GM18868 (cell line): Measurements from ENCODE around the gene PTPN4.
"Not testable (repeated sequence)": the region's sequence is repeated elsewhere in the genome, so short reads cannot be mapped to it uniquely, and the experiment has no call there.

Experiments used
- ATAC-seq: cut with Tn5 transposase; IDR thresholded peaks from one replicate; pipeline ENCODE4 v1.9.1; 2021; ENCODE audit warnings: mild to moderate bottlenecking, moderate library complexity; ENCODE audit not compliant: unreplicated experiment

The PTPN4 gene

GRCh38 chr2:120007851-120008250, 248.1 kb downstream of the PTPN4 start:
- no peak for ATAC-seq

GRCh38 chr2:120012363-120012762, 252.6 kb downstream of the PTPN4 start:
- no peak for ATAC-seq

DNA sequence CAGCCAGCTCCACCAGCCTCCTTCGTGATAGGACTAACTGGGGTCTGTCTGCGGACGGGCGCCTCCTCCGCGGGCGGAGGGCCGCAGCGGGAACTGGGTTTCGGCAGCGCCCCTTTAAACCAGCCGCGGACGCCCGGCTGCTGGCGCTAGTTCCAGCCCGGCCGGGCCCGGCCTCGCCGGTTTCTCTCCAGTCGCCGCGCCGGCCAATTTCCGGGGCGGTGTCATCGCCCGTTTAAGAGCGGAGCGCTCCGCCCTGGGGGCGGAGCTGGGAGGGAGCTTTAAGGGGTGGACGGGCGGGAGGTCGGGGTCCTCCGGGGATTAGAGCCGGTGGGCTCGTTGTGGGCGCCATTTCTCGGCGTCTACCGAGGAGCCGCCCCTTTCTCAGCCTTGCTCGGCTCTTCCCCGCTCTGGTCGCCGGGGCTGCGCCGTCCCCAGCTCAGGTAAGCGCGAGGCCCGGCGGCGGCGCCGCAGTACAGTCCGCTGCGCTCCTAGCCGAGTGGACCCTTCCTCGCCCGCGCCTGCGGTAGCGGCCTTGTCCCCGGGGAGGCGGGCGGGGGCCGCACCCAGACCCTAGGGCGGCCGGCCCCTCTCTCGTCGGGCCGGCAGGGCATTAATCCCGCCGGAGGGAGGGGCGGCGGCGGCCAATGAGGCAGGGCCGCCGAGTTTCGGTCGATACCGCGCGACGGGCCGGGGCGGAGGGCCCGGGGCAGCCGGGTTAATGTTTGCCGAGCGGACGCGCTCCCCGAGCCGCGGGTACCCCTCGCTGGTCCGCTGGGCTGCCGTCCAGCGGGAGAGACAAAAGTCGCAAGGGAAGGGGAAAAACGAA, 253.3 kb downstream of the PTPN4 start, which contains the start of gene EPB41L5:
EPB41L5 (plus strand) TSS at position 307 of the 826 bp plus-strand sequence. CDS start 6,008 bp downstream, outside the sequence.
- ATAC-seq: peak; percentile 98

DNA sequence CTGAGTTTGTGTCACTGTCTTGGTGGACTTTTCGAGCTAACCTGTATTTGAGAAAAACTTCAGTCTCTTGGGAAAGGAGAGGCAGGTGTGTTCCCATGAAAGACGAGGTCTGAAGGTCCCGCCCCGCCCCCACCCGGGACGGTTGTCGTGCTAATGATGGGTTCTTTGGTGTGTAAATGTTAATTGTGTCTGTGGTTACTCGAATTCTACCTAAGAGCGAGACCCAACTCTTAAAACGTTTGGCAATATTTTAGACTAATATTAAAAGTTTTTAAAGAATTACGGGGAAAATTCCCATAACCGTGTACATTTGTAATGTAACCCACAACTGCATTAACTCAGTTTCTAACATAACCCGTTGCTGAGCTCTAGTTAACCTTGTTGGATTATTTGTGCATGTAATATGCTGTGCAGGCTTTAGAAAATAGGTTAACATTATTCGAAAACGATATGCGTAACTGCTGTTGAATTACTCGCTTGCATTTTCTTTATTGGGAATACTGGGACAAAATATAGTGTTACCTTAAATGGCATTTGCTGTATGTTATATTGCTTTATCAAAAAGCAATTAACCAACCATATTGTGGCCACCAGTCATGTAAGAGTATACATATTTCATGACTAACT, 254.0 kb downstream of the PTPN4 start:
- ATAC-seq: no peak

GRCh38 chr2:120014226-120014980, 254.7 kb downstream of the PTPN4 start:
- ATAC-seq: no peak

GRCh38 chr2:120016800-120017199, 257.1 kb downstream of the PTPN4 start:
- ATAC-seq: no peak

- ATAC-seq: no peak
Observed at GRCh38 chr2:120017201-120017600, 257.5 kb downstream of the PTPN4 start.

DNA sequence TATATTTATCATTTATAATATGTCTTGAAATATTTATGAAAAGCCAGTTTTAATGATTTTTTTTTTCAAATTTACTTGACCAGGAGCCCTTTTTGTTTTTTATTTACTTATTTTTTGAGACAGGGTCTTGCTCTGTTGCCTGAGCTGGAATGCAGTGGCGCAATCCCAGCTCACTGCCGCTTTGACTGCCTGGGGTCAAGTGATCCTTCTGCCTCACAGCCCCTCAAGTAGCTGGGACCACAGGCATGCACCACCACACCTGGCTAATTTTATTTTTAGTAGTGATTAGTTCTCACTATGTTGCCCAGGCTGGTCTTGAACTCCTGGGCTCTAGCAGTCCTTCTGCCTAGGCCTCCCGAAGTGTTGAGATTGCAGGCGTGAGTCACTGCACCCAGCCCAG, 258.8 kb downstream of the PTPN4 start:
- no peak for ATAC-seq

DNA sequence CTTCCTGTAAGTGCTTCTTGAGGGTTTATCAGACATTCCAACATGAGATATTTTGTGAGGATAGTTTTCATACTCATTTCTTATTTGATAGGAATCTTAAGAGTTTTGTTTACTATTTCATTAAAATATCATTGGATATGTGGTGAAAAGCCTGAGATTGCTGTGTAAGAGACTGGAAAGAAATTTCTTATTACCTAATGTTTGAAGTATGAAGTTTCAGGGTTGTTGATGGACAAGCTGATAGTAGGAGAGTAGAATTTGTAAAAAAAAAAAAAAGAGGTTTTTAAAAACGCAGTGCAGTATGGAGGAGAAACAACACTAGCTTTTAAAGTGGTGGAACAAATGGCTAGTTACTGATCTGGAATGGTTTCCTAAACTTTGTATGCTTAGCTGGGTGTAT, 260.8 kb downstream of the PTPN4 start:
- ATAC-seq: no peak

GRCh38 chr2:120022505-120022904, 262.8 kb downstream of the PTPN4 start:
- ATAC-seq: not testable (repeated sequence)

DNA sequence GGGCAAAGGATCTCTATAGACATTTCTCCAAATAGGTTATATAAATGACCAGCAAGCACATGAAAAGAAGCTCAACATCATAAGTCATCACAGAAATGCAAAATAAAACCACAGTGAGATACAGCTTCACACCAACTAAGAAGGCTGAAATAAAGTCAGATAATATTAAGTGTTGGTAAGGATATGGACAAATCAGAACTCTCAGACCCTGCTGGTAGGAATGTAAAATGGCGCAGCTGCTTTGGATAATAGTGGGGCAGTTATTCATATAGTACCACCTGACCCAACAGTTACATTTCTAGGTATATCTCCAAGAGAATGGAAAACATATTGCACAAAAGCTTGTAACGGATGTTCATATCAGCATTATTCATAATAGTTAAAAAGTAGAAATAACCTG, 267.2 kb downstream of the PTPN4 start:
- ATAC-seq: no peak

DNA sequence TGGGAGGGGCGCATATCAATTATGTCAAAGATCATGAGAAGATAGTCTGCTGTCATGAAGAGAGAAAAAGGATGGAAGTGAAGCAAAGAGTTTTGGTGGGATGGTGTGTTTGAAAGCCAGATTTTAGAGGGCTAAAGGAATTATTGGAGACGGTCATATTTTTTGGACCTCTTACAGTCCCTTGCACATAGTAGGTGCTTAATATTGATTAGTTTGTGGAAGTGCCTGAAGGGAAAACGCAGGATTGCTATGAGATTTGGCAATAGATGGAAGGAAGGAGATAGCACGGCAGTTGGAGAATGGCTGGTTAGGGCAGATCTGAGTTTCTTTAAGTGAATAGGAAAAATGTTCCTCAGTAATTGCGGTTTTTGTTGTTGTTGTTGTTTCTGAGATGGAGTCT, 269.1 kb downstream of the PTPN4 start:
- no peak for ATAC-seq

DNA sequence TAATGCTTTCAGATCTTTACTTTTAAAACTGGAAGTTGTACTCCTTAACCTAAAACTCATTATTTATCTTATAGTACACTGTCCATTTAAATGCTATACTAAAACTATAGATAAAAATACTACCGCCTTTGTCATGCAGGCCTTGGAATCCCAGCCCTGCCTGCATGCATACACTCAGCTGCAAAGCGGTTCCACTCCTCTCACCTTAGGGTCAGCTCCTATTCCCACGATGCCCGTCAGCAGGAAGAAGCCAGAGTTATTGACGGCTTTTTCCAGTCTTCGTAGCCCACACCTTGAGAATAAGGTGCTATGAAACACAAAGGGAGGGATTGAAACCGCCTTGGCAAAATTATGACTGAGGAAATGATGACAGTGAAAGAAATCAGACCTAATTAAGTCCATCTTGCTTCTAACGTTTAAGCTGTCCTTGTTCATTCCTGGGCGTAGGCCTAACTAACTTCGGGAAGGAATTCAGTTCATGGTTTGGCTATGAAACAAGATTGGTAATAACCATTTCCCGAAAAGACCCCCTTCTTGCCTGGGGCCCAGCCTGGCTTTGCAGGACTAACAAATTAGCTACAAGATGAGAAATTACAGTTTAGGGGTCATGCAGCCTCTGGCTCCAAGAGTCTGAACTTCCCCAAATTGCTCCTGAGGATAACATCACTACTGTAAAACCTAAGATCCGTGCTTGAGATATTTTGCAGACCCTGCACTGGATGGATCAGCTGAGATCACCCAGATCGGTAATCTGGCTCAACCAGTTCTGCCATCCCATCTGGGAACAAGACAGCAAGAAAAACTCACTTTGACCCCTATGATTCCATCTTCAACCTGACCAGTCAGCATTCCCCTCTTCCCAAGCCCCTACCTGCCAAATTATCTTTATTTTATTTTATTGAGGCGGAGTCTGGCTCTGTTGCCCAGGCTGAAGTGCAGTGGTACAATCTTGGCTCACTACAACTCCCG, 270.2 kb downstream of the PTPN4 start:
- no peak for ATAC-seq

GRCh38 chr2:120032297-120032696, 272.6 kb downstream of the PTPN4 start:
- ATAC-seq: no peak
